ENCODE data around the gene MDH1.

DNA sequence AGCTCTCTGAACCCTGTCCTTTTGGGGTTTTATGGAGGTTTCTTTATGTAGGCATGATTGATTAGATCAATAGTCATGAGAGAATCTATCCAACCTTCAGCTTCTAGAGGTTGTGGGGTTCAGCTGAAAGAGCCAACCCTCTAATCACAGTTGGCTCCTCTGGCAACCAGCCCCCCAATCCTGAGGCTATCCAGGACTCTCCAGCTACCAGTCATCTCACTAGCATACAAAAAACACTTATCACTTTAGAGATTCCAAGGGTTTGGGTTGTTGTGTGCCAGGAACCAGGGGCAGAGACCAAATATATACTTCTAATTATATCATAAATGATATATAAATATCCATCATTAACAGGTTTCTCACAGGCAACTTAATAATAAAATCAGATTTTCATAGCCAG, 12.2 kb upstream of the MDH1 start:
- no peak for TF ChIP-seq POLR2AphosphoS5 (IDR thresholded peaks at IDR 0.05)
- TF ChIP-seq, protein P1, sequence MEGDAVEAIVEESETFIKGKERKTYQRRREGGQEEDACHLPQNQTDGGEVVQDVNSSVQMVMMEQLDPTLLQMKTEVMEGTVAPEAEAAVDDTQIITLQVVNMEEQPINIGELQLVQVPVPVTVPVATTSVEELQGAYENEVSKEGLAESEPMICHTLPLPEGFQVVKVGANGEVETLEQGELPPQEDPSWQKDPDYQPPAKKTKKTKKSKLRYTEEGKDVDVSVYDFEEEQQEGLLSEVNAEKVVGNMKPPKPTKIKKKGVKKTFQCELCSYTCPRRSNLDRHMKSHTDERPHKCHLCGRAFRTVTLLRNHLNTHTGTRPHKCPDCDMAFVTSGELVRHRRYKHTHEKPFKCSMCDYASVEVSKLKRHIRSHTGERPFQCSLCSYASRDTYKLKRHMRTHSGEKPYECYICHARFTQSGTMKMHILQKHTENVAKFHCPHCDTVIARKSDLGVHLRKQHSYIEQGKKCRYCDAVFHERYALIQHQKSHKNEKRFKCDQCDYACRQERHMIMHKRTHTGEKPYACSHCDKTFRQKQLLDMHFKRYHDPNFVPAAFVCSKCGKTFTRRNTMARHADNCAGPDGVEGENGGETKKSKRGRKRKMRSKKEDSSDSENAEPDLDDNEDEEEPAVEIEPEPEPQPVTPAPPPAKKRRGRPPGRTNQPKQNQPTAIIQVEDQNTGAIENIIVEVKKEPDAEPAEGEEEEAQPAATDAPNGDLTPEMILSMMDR (IDR thresholded peaks at IDR 0.05): no peak
- no peak for TF ChIP-seq POLR2A (IDR thresholded peaks at IDR 0.05)
- TF ChIP-seq EP300 (IDR thresholded peaks at IDR 0.05): no peak
